Adrenal gland (tissue), 12 donors: ENCODE results near the gene CHST6. TPM values are rescaled to one million over a fixed set of nuclear protein-coding genes. Genes with fewer than 3 reads are reported as not detected.
"Not testable (repeated sequence)": the region's sequence is repeated elsewhere in the genome, so short reads cannot be mapped to it uniquely, and the experiment has no call there.

ENCODE experiments used
- DNase-seq, 7 donors: peaks; one replicate each; pipeline ENCODE4 v3.0.0-alpha.2; 2019 to 2020
- H3K27ac ChIP-seq, 5 donors: fragments of 200-600 bp; sonication (generic) in 4 of 5; 1 replicate in 3 of 5; 2 replicates in 2 of 5; pipeline versions ENCODE4 v1.5.1 to v1.8.0; 2016 to 2020; ENCODE audit warnings: mild to moderate bottlenecking in 1 of 5
- H3K27me3 ChIP-seq: fragments of 200-600 bp; 2 replicates; pipeline ENCODE4 v1.8.0; 2021
- H3K36me3 ChIP-seq, 2 donors: fragments of 200-600 bp; replicated peaks in 1 of 2; 1 replicate in 1 of 2; 2 replicates in 1 of 2; pipeline versions ENCODE4 v1.5.1 to v1.8.0; 2018 to 2022
- H3K4me1 ChIP-seq, 2 donors: fragments of 200-600 bp; replicated peaks in 1 of 2; 1 replicate in 1 of 2; 2 replicates in 1 of 2; pipeline versions ENCODE4 v1.5.1 to v1.8.0; 2018 to 2021
- H3K4me3 ChIP-seq, 4 donors: fragments of 200-600 bp; sonication (generic) in 3 of 4; one replicate each; pipeline ENCODE4 v1.5.1; 2016 to 2018
- H3K9me3 ChIP-seq, 3 donors: fragments of 200-600 bp; sonication (generic) in 1 of 3; replicated peaks in 1 of 3; 1 replicate in 2 of 3; 2 replicates in 1 of 3; pipeline versions ENCODE4 v1.5.1 to v1.8.0; 2016 to 2021
- POLR2A ChIP-seq, 2 donors: fragments of 450-650 bp; IDR thresholded peaks; one replicate each; pipeline ENCODE4 v1.6.1; 2017; ENCODE audit warnings: antibody characterized with exemption in 2 of 2, mild to moderate bottlenecking in 2 of 2, moderate library complexity in 1 of 2
- WGBS, 4 donors: extraction: QIAGEN DNeasy Blood & Tissue Kit in 2 of 4; methylation state at CpG; one replicate each; pipeline versions ENCODE4 v1.1.5 to v1.1.7; 2013 to 2017; 5-methylcytosine and 5-hydroxymethylcytosine counted together
- intact Hi-C, 2 donors: fragments of 100-400 bp; cut with DNase I; formaldehyde crosslinking; loops; one replicate each; pipeline versions ENCODE4 v1.14.1 to v1.15.0; 2022 to 2023
- polyA plus RNA-seq, 3 donors: library from polyadenylated mRNA; stranded (reverse); fragments of 200-250 nt in 2 of 3; fragments of 350-450 nt in 1 of 3; fragmentation: Illumina TruSeq in 1 of 3; extraction: RNeasy Lipid Tissue Mini Kit (QIAGEN cat#74804) in 1 of 3; gene quantifications; one replicate each; pipeline ENCODE4 v1.2.3, GENCODE V29; 2013 to 2014
- total RNA-seq, 9 donors: library from RNA; depleted of rRNA in 4 of 9; stranded (reverse); fragments of >200 nt in 4 of 9; fragments of 120-200 nt in 1 of 9; fragmentation: NEBNext Ultra II Directional in 1 of 9; extraction: Animal tissue kit (Norgen Biotek cat#: 25700) in 1 of 9; gene quantifications; one replicate each; pipeline versions ENCODE4 v1.1.0 to v1.2.4, GENCODE V29; 2013 to 2023
- TF ChIP-seq, protein P1 (sequence below), 6 experiments: fragments of 450-650 bp in 4 of 6; fragments of 200-600 bp in 2 of 6; sonication (generic) in 1 of 6; IDR thresholded peaks; 1 replicate in 5 of 6; 2 replicates in 1 of 6; pipeline versions ENCODE4 v1.5.1 to v1.8.0; 2016 to 2021; ENCODE audit warnings: antibody characterized with exemption in 6 of 6, mild to moderate bottlenecking in 2 of 6, moderate library complexity in 1 of 6
- donor health status: healthy with polysubstance abuse.
- donor health status: Bipolar disorder and iron deficiency.
- donor health status: DM: yes; HTN: yes; CAD: no.
- donor health status: DM: no; HTN: no; CAD: no.
- donor health status: DM: no; HTN: no; CAD: no.
- donor health status: DM: yes; HTN: yes; CAD: no.

Gene CHST6
- total and polyA plus RNA-seq, 12 donors: 3.1 to 65.8 (median 29.9) TPM

DNA sequence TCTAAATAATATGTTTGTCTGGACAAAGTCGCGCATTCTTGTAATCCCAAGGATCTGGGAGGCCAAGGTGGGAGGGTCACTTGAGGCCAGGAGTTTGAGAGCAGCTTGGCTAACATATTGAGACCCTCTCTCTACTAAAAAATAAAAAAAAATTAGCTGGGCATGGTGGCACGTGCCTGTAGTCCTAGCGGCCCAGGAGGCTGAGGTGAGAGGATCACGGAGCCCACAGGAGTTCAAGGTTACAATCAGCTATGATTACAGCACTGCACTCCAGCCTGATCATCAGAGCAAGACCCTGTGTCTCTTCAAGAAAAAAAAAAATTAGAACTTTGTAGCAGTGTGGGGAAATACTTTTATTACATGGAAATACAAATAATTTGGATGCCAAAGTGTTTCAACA lies 6.1 kb upstream of the CHST6 start:
- Histone ChIP-seq H3K27ac (no peak overlapping the region), H3K36me3 (no peaks in the 10 kb centered on the region), H3K27me3 (no peaks in the 10 kb centered on the region), H3K4me3 (no peak overlapping the region), H3K4me1 (peaks cover 14 to 25% of the 10 kb centered on the region in 2 donors), H3K9me3 (no peaks in the 10 kb centered on the region)
- intact Hi-C loops: no loop called here
- 68 to 76% (median 72%) methylated on average over 5 of the region's 5 CpGs for WGBS, 4 donors
- TF ChIP-seq POLR2A (IDR thresholded peaks at IDR 0.05): no peak
- TF ChIP-seq, protein P1, sequence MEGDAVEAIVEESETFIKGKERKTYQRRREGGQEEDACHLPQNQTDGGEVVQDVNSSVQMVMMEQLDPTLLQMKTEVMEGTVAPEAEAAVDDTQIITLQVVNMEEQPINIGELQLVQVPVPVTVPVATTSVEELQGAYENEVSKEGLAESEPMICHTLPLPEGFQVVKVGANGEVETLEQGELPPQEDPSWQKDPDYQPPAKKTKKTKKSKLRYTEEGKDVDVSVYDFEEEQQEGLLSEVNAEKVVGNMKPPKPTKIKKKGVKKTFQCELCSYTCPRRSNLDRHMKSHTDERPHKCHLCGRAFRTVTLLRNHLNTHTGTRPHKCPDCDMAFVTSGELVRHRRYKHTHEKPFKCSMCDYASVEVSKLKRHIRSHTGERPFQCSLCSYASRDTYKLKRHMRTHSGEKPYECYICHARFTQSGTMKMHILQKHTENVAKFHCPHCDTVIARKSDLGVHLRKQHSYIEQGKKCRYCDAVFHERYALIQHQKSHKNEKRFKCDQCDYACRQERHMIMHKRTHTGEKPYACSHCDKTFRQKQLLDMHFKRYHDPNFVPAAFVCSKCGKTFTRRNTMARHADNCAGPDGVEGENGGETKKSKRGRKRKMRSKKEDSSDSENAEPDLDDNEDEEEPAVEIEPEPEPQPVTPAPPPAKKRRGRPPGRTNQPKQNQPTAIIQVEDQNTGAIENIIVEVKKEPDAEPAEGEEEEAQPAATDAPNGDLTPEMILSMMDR (IDR thresholded peaks at IDR 0.05): no peak
- DNase-seq: no peak

DNA sequence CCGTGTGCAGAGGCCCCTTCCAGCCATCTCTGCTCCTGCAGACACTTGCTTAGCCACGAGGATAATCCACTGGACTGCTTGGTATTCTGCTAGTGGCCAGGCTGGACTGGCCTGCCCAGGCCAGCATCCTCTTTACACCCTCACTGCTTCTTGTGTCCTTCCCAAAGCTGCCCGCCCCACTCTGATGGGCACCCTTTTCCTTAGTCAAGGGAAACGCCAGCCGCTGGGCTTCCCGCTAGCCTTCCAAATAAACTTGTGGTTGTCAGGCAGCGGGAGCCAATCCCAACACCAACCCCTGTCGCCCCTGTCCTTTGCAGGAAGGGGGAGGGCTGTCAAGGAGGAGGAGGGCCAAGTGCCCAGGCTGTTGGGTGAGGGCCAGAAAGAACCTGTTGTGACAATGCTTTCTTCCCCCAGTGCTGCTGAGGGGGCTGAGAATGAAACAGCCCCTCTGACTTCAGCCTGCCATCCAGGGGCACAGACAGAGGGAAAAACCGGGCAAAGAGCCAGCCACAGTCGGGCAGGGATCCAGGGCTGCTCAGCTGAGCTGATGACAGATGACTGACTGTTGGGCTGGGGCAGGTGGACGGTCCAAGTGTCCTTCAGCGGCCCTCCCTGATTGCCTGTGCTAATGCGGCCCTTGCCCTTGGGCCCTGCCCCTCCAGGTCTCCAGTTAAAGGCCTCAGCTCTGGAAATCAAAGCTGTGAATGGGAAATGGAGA lies 3.5 kb upstream of the CHST6 start:
- H3K27me3 ChIP-seq, H3K4me3 ChIP-seq, H3K36me3 ChIP-seq, intact Hi-C loops, H3K9me3 ChIP-seq: not testable (repeated sequence)
- WGBS, 4 donors: 19 to 45% (median 32%) methylated on average over 6 to 11 of the region's 13 CpGs
- H3K4me1 ChIP-seq: peaks cover 14 to 37% of the 10 kb centered on the region in 2 donors
- peak; percentile 57 to 91 (median 83) for DNase-seq
- H3K27ac ChIP-seq: peak overlapping the region; percentile 65 to 86 (median 74)

DNA sequence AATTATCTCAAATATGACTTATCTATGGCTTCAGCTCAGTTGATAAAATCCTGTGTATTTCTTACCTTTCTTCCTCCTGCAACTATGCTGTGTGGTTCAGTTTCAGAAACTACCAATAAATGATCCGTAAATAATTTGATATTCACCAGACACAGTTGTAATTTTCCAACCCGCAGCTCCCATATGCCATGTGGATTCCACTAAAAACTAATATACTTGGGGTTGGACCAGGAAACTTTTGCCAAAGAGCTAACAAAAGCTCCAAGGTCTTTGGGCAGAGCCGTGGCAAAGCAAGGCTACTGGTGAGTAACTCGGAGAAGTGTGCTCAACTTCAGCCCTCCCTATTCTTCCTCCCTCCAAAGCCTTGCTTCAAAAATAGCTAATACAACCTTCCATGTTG lies 2.3 kb upstream of the CHST6 start:
- peaks cover 14 to 30% of the 10 kb centered on the region in 2 donors for H3K4me1 ChIP-seq

DNA sequence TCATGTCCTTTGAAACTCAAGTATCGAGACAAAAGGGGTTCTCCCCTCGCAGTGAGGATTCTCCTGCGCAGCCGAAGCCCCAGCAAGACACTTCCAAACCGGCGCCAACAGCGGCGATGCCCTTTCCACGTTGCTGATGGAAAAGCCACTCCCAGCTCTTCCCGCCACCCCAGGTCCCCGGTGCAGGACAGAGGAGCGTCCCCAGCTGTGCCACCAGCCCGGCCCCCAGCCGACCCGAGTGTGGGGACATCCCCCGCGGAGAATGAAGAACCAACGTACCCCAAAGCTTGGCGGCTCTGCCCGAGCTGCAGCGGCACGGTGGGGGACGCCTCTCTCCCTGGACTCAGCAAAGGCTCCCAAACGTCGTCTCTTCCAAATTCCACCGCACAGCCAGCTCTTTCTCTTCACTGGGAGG lies 573 bp downstream of the CHST6 start:
- H3K4me3 ChIP-seq: peak overlapping the region; percentile 21 to 57 (median 46)
- peak in 2 of 7 donors; percentile 22 to 34 for DNase-seq
- 3 to 54% (median 11%) methylated on average over 9 to 26 of the region's 26 CpGs for WGBS, 4 donors

More for the DNA sequence above, 2.3 kb upstream of the CHST6 start:
- DNase-seq: peak; percentile 68 to 83 (median 78)
- no peaks in the 10 kb centered on the region for H3K27me3 ChIP-seq
- no peaks in the 10 kb centered on the region for H3K9me3 ChIP-seq
- 32 to 63% (median 43%) methylated on average over 4 of the region's 4 CpGs for WGBS, 4 donors
- H3K27ac ChIP-seq: peak overlapping the region; percentile 32 to 86 (median 74)
- H3K4me3 ChIP-seq: no peak overlapping the region
- intact Hi-C loops: no loop called here
- H3K36me3 ChIP-seq: no peaks in the 10 kb centered on the region
- TF ChIP-seq, protein P1 (IDR thresholded peaks at IDR 0.05): no peak

More for the DNA sequence above, 573 bp downstream of the CHST6 start:
- TF ChIP-seq, protein P1 (IDR thresholded peaks at IDR 0.05): no peak
- no peak for TF ChIP-seq POLR2A (IDR thresholded peaks at IDR 0.05)
- H3K27me3 ChIP-seq: no peaks in the 10 kb centered on the region
- no peaks in the 10 kb centered on the region for H3K9me3 ChIP-seq
- no peaks in the 10 kb centered on the region for H3K36me3 ChIP-seq
- intact Hi-C loops: no loop called here
- peaks cover 20 to 43% of the 10 kb centered on the region in 2 donors for H3K4me1 ChIP-seq
- peak overlapping the region in 2 of 5 donors; percentile 56 to 65 for H3K27ac ChIP-seq
